22Rv1 (cell line): ENCODE data around the gene CLDN18.

Source experiments
- CTCF ChIP-seq: fragments of 450-650 bp; IDR thresholded peaks from 2 replicates; pipeline ENCODE4 v1.5.1; 2017; ENCODE audit warnings: mild to moderate bottlenecking
- ZFX ChIP-seq: fragments of 450-650 bp; IDR thresholded peaks from 2 replicates; pipeline ENCODE4 v1.6.1; 2017; ENCODE audit warnings: antibody characterized with exemption, borderline replicate concordance

GRCh38 chr3:138081371-138082084, 71.6 kb downstream of the CLDN18 start:
- TF ChIP-seq CTCF (no peak), ZFX (no peak)
